NCI-H69 (cell line): ENCODE measurements around the gene METTL25B.
"Not testable (repeated sequence)": the region's sequence is repeated elsewhere in the genome, so short reads cannot be mapped to it uniquely, and the experiment has no call there.

ENCODE experiments used
- DNase-seq: peaks from one replicate; lab custom pipeline; 2025; lab: John Stamatoyannopoulos, UW

The METTL25B gene

GRCh38 chr1:156748670-156749418 is 20.6 kb downstream of the METTL25B start:
- peak; percentile 65 for DNase-seq

GRCh38 chr1:156749419-156750118 is 21.3 kb downstream of the METTL25B start:
- DNase-seq, result no peak

- peak; percentile 95 for DNase-seq
Observed at GRCh38 chr1:156750191-156750672, 22.0 kb downstream of the METTL25B start.

- peak; percentile 81 for DNase-seq
Observed at GRCh38 chr1:156750711-156751450, 22.6 kb downstream of the METTL25B start.

- DNase-seq, result no peak
Observed at GRCh38 chr1:156751451-156751756, 23.1 kb downstream of the METTL25B start, which contains the start of gene HDGF. Gene HDGF (minus strand): TSS chr1:156751675. CDS start chr1:156751429, 246 bp downstream.

GRCh38 chr1:156751757-156752481 is 23.6 kb downstream of the METTL25B start:
- peak; percentile 99 for DNase-seq

- no peak for DNase-seq
Observed at GRCh38 chr1:156752843-156753482, 24.7 kb downstream of the METTL25B start.

GRCh38 chr1:156754219-156754618 is 25.9 kb downstream of the METTL25B start:
- peak; percentile 65 for DNase-seq

GRCh38 chr1:156755527-156755950 is 27.3 kb downstream of the METTL25B start:
- DNase-seq, result no peak

- no peak for DNase-seq
Observed at GRCh38 chr1:156756355-156756754, 28.1 kb downstream of the METTL25B start.

- not testable (repeated sequence) for DNase-seq
Observed at GRCh38 chr1:156757572-156758253, 29.4 kb downstream of the METTL25B start.

- peak; percentile 83 for DNase-seq
Observed at GRCh38 chr1:156760092-156760795, 32.0 kb downstream of the METTL25B start.

GRCh38 chr1:156760796-156761104 is 32.5 kb downstream of the METTL25B start:
- DNase-seq, result no peak

- not testable (repeated sequence) for DNase-seq
Observed at GRCh38 chr1:156765136-156765535, 36.9 kb downstream of the METTL25B start.

GRCh38 chr1:156765666-156766065 is 37.4 kb downstream of the METTL25B start:
- no peak for DNase-seq

GRCh38 chr1:156766298-156767100 is 38.2 kb downstream of the METTL25B start:
- DNase-seq, result peak; percentile 51

GRCh38 chr1:156767101-156767878 is 39.0 kb downstream of the METTL25B start, which contains the start of gene PRCC:
Gene PRCC (plus strand): TSS chr1:156767535. CDS start chr1:156767772, 237 bp downstream.
- peak; percentile 100 for DNase-seq

- DNase-seq, result peak; percentile 76
Observed at GRCh38 chr1:156767879-156768604, 39.8 kb downstream of the METTL25B start.
